ENCODE measurements around the gene ISG20L2.

Gene ISG20L2

GRCh38 chr1:156743367-156744302, 15.1 kb upstream of the ISG20L2 start:
- TF ChIP-seq MYC (IDR thresholded peaks at IDR 0.05; ENCODE audit: low read depth, low read length) (no peak), POLR2A (IDR thresholded peaks at IDR 0.05; ENCODE audit: extremely low read depth, insufficient read length) (no peak), CTCF (IDR thresholded peaks at IDR 0.05; ENCODE audit: low read depth, low read length) (no peak), MAX (IDR thresholded peaks at IDR 0.05; ENCODE audit: low read depth, low read length) (no peak)
- no peak for DNase-seq (ENCODE audit: low read depth)
- H3K4me3 ChIP-seq (ENCODE audit: low read depth, low read length), result no peak overlapping the region

- TF ChIP-seq POLR2A (IDR thresholded peaks at IDR 0.05; ENCODE audit: extremely low read depth, insufficient read length), result no peak
- no peak for TF ChIP-seq CTCF (IDR thresholded peaks at IDR 0.05; ENCODE audit: low read depth, low read length)
- no peak for TF ChIP-seq MYC (IDR thresholded peaks at IDR 0.05; ENCODE audit: low read depth, low read length)
- TF ChIP-seq MAX (IDR thresholded peaks at IDR 0.05; ENCODE audit: low read depth, low read length), result no peak
- no peak overlapping the region for H3K4me3 ChIP-seq (ENCODE audit: low read depth, low read length)
- no peak for DNase-seq (ENCODE audit: low read depth)
These were observed 14.2 kb upstream of the ISG20L2 start for GRCh38 chr1:156742801-156743200.

GRCh38 chr1:156742017-156742416, 13.5 kb upstream of the ISG20L2 start:
- no peak for DNase-seq (ENCODE audit: low read depth)
- no peak for TF ChIP-seq MYC (IDR thresholded peaks at IDR 0.05; ENCODE audit: low read depth, low read length)
- TF ChIP-seq CTCF (IDR thresholded peaks at IDR 0.05; ENCODE audit: low read depth, low read length), result no peak
- TF ChIP-seq MAX (IDR thresholded peaks at IDR 0.05; ENCODE audit: low read depth, low read length), result no peak
- no peak for TF ChIP-seq POLR2A (IDR thresholded peaks at IDR 0.05; ENCODE audit: extremely low read depth, insufficient read length)
- no peak overlapping the region for H3K4me3 ChIP-seq (ENCODE audit: low read depth, low read length)

GRCh38 chr1:156741481-156741983, 13.0 kb upstream of the ISG20L2 start:
- TF ChIP-seq CTCF (IDR thresholded peaks at IDR 0.05; ENCODE audit: low read depth, low read length) (no peak), MYC (IDR thresholded peaks at IDR 0.05; ENCODE audit: low read depth, low read length) (no peak), MAX (IDR thresholded peaks at IDR 0.05; ENCODE audit: low read depth, low read length) (no peak), POLR2A (IDR thresholded peaks at IDR 0.05; ENCODE audit: extremely low read depth, insufficient read length) (no peak)
- DNase-seq (ENCODE audit: low read depth), result no peak
- H3K4me3 ChIP-seq (ENCODE audit: low read depth, low read length), result peak overlapping the region; percentile 36

GRCh38 chr1:156740741-156741480, 12.3 kb upstream of the ISG20L2 start, which contains the start of gene MRPL24:
Gene MRPL24, minus strand, starts transcription at chr1:156741088. Its CDS starts 2,384 bp downstream, at chr1:156738704.
- DNase-seq (ENCODE audit: low read depth), result peak; percentile 99
- TF ChIP-seq POLR2A (IDR thresholded peaks at IDR 0.05; ENCODE audit: extremely low read depth, insufficient read length) (peak; percentile 69), MAX (IDR thresholded peaks at IDR 0.05; ENCODE audit: low read depth, low read length) (peak; percentile 96), MYC (IDR thresholded peaks at IDR 0.05; ENCODE audit: low read depth, low read length) (peak; percentile 100), CTCF (IDR thresholded peaks at IDR 0.05; ENCODE audit: low read depth, low read length) (no peak)
- peak within 1 kb of the TSS; percentile 76 for H3K4me3 ChIP-seq (ENCODE audit: low read depth, low read length)
